CD4-positive, alpha-beta T cell treated with Interleukin-6 at 100 ng/mL for 8 hours (primary cell): Measurements from ENCODE around the gene LRP1-AS.

Experiments
- DNase-seq: peaks from one replicate; pipeline ENCODE4 v3.0.0-alpha.2; 2020; ENCODE audit warnings: mixed read lengths, low spot score

Gene LRP1-AS

DNA sequence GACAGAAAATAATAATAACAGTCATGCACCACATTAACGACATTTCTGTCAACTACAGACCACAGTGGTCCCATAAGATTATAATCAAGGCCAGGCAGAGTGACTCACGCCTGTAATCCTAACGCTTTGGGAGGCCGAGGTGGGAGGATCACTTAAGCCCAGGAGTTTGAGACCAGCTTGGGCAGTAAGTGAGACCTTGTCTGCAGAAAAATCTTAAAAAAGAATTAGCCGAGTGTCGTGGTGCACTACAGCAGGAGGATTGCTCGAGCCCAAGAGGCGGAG is 49.9 kb downstream of the LRP1-AS start:
- DNase-seq = no peak

DNA sequence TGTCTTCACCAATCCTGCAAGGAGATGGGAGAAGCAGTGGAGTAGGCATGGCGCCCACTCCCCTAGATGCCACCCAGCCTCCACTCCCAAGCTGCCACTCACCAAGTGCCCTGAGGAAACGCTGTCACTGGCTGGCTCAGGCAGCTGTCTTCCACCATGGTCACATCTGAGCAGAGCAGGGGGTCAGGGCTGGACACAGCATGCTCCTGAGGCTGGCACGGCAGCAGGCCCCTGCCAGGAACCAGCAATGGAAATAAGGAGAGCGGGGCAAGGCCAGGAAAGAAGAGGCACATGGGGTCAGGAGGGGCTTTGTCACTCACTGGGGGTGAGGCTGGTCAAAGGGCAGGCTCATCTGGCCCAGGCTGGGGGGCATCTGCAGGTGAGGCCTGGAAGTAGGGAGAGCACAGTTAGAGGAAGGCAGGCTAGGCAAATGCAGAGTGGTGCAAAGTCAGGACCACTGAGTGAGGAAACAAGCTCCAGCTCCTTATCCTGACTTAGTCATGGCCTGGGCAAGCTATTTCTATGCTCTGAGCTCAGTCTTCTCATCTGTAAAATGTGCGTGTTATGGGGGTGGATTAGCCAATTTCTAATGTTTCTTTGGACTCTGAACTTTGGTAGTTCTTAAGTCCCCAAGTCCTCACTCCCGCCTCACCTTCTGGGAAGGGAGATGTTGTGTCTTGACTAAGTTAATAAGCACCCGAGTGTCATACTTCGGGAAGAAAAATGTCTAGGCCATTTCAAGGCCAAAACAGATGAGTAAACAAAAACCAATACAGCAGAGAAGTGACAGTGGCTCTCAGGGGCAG is 50.5 kb downstream of the LRP1-AS start:
- no peak for DNase-seq

DNA sequence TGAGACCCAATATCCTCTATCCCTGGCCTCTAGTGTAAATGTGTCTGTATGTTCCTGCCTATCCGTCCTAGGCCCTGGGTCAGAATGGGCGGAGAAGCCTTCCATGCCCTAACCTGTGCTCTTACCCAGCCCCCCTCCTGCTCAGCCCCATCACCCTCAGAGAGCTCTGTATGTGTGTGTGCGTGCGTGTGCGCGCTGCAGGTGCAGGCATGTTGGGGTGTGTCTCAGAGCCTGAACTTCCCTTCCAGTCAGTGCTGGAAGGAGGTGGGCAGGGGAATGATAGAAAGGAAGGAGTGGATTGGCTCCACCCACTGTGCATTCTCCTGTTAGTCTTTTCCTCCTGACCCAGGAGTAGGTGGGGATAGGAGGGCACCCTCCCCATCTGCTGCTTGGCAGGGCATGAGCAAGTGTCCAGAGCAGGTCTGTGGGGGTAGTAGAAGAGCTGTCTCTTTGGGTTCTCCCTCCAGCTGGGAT is 51.3 kb downstream of the LRP1-AS start:
- no peak for DNase-seq

GRCh38 chr12:57095440-57095839 is 52.0 kb downstream of the LRP1-AS start:
- no peak for DNase-seq
